GM12864 (cell line): ENCODE results near the gene FMN2.
"Not testable (repeated sequence)": the region's sequence is repeated elsewhere in the genome, so short reads cannot be mapped to it uniquely, and the experiment has no call there.

Source experiments
- DNase-seq: peaks from one replicate; pipeline ENCODE4 v3.0.0-alpha.2; 2011; ENCODE audit warnings: low read depth
- H3K4me3 ChIP-seq: 2 replicates; pipeline ENCODE4 v1.5.1; 2011; ENCODE audit warnings: mild to moderate bottlenecking, low read depth, low read length, control low read depth
- CTCF ChIP-seq: IDR thresholded peaks from 2 replicates; pipeline ENCODE4 v1.5.1; 2011; ENCODE audit warnings: low read depth, mild to moderate bottlenecking, moderate library complexity, low read length, control low read depth, inconsistent platforms; ENCODE audit errors: missing control alignments

FMN2 gene

GRCh38 chr1:240255922-240256321 lies 164.2 kb downstream of the FMN2 start:
- DNase-seq, result no peak

DNA sequence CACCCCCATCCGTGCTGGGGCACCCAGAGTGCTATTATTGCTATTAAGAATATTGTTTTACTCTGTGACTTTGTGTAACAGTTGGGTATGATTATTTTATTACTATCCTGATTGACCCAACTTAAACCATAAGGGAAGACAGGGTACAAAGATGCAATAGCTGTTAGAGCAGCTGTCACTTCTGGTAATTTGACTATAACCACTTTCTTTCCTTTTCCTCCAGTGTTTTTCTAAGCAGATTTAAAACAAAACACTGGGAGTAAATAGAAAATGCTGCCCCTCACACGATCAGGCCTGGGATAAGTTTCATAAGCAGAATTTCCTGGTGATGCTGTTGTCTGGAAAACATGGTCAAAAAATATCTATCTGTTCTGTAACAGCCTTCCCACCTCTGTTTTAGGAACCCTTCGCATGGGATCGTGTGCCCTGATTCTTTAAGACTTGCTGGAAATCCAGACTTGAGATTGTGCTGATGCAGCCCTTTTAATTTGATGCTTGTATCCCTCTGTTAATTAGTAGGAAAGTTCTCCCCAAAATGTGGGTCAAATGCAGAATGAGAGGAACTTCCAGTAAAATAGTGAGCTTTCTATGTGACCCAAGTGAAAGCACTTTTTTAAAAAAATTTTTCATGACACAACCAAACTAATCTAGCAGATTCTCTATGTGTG lies 165.3 kb downstream of the FMN2 start:
- H3K4me3 ChIP-seq, result no peak overlapping the region
- TF ChIP-seq CTCF, result no peak
- DNase-seq, result no peak

More at GRCh38 chr1:240255922-240256321, 164.2 kb downstream of the FMN2 start:
- no peak for TF ChIP-seq CTCF
- no peak overlapping the region for H3K4me3 ChIP-seq

DNA sequence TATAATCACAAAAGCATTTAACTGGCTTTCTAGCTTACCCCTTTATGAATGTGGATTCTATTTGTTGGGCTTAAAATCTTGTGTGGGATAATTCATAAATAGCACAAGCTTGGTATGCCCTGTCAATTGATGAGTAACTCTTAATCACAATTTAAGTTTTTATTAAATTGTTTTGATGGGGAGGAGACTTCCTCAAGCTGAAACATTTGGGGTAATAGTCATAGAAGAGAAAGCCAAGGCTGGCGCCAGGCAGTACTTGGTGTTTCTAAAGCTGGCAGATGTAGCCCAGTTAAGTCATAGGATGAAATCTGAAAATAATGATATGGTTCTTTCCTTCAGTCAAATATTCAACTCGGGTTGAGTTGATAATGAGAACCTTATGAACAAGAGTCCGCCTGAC lies 167.2 kb downstream of the FMN2 start:
- no peak for TF ChIP-seq CTCF
- no peak overlapping the region for H3K4me3 ChIP-seq
- no peak for DNase-seq

DNA sequence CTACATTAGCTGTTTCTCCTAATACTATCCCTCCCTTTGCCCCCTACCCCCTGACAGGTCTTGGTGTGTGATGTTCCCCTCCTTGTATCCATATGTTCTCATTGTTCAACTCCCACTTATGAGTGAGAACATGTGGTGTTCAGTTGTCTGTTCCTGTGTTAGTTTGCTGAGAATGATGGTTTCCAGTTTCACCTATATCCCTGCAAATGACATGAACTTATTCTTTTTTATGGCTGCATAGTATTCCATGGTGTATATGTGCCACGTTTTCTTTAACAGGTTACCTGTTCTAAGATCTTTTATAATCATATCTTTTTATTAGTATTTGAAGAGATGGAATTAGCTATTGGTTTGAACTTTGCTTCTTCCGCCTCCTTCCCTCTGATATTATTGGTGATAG lies 172.8 kb downstream of the FMN2 start:
- not testable (repeated sequence) for H3K4me3 ChIP-seq

DNA sequence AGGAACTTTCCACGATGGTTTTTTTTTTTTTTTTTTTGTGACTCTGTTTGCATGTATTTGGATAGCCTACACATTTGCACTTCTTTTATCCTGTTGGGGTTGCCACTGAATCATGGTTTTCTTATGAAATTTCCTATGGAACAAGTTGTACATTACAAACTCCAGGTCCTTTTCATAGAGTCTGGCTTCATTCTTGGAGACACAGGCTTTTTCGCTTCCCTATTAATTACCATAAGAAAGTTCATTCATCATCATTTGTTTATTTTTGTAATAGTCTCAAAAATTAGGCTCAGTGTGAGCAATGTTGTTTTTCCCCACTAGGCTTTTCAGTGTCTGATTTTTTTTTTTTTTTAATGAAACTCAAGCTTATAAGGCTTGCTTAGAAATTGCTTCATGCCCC lies 179.4 kb downstream of the FMN2 start:
- H3K4me3 ChIP-seq, result no peak overlapping the region
- no peak for DNase-seq
- no peak for TF ChIP-seq CTCF

More for the DNA sequence above, 172.8 kb downstream of the FMN2 start:
- not testable (repeated sequence) for DNase-seq

- no peak for DNase-seq
These were observed 182.9 kb downstream of the FMN2 start for GRCh38 chr1:240274569-240274968.

GRCh38 chr1:240275219-240275618 lies 183.5 kb downstream of the FMN2 start:
- not testable (repeated sequence) for DNase-seq, H3K4me3 ChIP-seq

More at GRCh38 chr1:240274569-240274968, 182.9 kb downstream of the FMN2 start:
- no peak for TF ChIP-seq CTCF
- no peak overlapping the region for H3K4me3 ChIP-seq

- no peak for TF ChIP-seq CTCF
- DNase-seq, result no peak
- H3K4me3 ChIP-seq, result no peak overlapping the region
These were observed 186.4 kb downstream of the FMN2 start for GRCh38 chr1:240278082-240278481.
